Fibroblast of lung (primary cell): ENCODE data around the gene CBR3.

Experiments
- CTCF ChIP-seq, 2 donors: IDR thresholded peaks in 1 of 2; conservative IDR thresholded peaks in 1 of 2; 1 replicate in 1 of 2; 2 replicates in 1 of 2; pipeline ENCODE4 v1.5.1; 2011 to 2012; ENCODE audit warnings: low read length in 2 of 2, control low read depth in 1 of 2, inconsistent platforms in 1 of 2, low read depth in 1 of 2, mild to moderate bottlenecking in 1 of 2
- EZH2 ChIP-seq: IDR thresholded peaks from 2 replicates; pipeline ENCODE4 v1.5.1; 2012; ENCODE audit warnings: low read length, control low read depth, mild to moderate bottlenecking; ENCODE audit errors: missing control alignments

GRCh38 chr21:36170823-36171222 lies 35.9 kb downstream of the CBR3 start:
- no peak for TF ChIP-seq CTCF (conservative IDR thresholded peaks at IDR 0.05 in 1 of 2, IDR thresholded peaks at IDR 0.05 in 1 of 2; ENCODE audit: low read depth in 1 of 2, low read length in 2 of 2)
- no peak for TF ChIP-seq EZH2
